ENCODE measurements around the gene CCDC70.

The CCDC70 gene

GRCh38 chr13:51844862-51845573 is 16.8 kb upstream of the CCDC70 start, which contains the start of gene TMEM272:
TMEM272 (minus strand) TSS chr13:51845177; CDS start chr13:51838530, 6,647 bp downstream.
- TF ChIP-seq CTCF (IDR thresholded peaks at IDR 0.05; ENCODE audit: low read depth, low read length, missing control alignments) = peak; percentile 92
- H3K4me3 ChIP-seq (ENCODE audit: low read depth, low read length) = no peak within 1 kb of the TSS
- no peak for DNase-seq (ENCODE audit: low read depth)

DNA sequence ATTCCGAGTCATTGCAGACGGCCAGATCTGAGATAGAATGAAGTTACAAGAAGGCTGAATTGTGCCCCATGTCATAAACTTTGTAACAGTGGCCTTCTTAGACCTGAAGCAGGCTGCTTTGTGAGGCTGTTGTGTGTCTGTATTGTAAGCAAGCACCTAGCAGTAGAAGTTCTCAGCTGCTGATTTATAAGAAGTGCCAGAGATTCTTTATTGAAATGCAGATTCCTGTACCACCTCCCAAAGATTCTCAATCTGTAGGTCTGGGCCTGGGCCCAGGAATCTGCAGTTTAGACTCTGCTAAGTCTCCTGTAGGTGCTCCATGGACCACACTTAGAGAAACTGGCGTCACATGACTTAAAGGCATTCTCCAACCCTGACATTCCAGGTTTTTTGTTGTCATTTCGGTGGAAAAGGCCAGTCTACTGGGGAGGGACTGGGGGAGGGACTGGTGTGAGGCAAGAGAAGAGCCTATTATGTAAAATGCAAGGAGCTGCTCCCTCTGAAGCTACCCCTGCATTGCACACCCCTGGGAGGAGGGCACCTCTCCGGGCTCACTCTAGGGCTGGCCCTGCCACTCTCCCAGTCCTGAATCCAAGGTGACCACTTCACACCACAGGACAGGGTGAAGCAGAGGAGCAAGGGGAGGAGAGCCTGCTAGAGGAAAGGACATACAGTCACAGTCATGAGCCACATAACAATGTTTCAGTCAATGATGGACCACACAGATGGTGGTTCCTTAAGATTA is 16.0 kb upstream of the CCDC70 start:
- no peak overlapping the region for H3K4me3 ChIP-seq (ENCODE audit: low read depth, low read length)
- no peak for TF ChIP-seq CTCF (IDR thresholded peaks at IDR 0.05; ENCODE audit: low read depth, low read length, missing control alignments)

DNA sequence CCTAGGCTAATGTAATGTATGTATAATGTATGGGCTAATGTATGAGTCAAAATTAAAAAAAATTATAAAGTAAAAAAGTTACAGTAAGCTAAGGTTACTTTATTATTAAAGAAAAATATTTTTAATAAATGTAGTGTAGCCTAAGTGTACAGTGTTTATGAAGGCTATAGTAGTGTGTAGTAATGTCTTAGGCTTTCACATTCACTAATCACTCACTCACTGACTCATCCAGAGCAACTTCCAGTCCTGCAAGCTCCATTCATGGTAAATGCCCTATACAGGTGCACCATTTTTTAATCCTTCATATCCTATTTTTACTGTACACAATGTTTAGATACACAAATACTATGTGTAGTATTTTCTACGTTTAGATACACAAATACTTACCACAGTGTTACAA is 15.0 kb upstream of the CCDC70 start:
- DNase-seq (ENCODE audit: low read depth) = no peak
- no peak for TF ChIP-seq CTCF (IDR thresholded peaks at IDR 0.05; ENCODE audit: low read depth, low read length, missing control alignments)
- no peak overlapping the region for H3K4me3 ChIP-seq (ENCODE audit: low read depth, low read length)

More for the DNA sequence above, 16.0 kb upstream of the CCDC70 start:
- no peak for DNase-seq (ENCODE audit: low read depth)

DNA sequence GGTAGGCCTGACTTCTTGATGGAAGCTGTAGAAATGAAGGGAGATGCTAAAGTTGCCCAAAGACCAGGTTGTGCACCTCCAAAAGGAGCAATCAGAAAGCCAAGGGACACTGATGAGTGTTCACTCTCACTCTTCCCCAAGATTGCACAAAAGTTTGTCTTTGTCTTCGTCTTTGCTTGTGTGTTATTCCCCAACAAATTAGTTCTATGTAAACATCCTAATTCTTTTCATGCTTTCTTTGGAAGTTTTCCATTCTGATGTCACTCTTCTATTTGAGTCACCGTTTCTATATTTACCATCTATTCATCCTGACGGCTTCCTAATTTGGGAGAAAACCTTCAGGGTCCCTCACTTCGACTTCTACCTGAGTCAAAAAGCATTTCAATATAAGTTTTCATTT is 13.1 kb upstream of the CCDC70 start:
- no peak for TF ChIP-seq CTCF (IDR thresholded peaks at IDR 0.05; ENCODE audit: low read depth, low read length, missing control alignments)
- no peak overlapping the region for H3K4me3 ChIP-seq (ENCODE audit: low read depth, low read length)
- DNase-seq (ENCODE audit: low read depth) = no peak

- DNase-seq (ENCODE audit: low read depth) = no peak
- peak; percentile 86 for TF ChIP-seq CTCF (IDR thresholded peaks at IDR 0.05; ENCODE audit: low read depth, low read length, missing control alignments)
- H3K4me3 ChIP-seq (ENCODE audit: low read depth, low read length) = no peak overlapping the region
Measured at GRCh38 chr13:51849145-51850101, 12.3 kb upstream of the CCDC70 start.

- no peak overlapping the region for H3K4me3 ChIP-seq (ENCODE audit: low read depth, low read length)
- DNase-seq (ENCODE audit: low read depth) = no peak
- TF ChIP-seq CTCF (IDR thresholded peaks at IDR 0.05; ENCODE audit: low read depth, low read length, missing control alignments) = no peak
Measured at GRCh38 chr13:51856027-51856736, 5.6 kb upstream of the CCDC70 start.

All from GM12864 (cell line).